DMS53 treated with DMSO at 0.1 percent for 48 hours (cell line): ENCODE data around the gene ACOX2.
A peak's percentile ranks its signal among the peaks of the same experiment; 100 is the strongest.

Experiments
- DNase-seq: peaks from one replicate; lab custom pipeline; 2025; ENCODE audit not compliant: unreplicated experiment; lab: John Stamatoyannopoulos, UW

ACOX2 gene

DNA sequence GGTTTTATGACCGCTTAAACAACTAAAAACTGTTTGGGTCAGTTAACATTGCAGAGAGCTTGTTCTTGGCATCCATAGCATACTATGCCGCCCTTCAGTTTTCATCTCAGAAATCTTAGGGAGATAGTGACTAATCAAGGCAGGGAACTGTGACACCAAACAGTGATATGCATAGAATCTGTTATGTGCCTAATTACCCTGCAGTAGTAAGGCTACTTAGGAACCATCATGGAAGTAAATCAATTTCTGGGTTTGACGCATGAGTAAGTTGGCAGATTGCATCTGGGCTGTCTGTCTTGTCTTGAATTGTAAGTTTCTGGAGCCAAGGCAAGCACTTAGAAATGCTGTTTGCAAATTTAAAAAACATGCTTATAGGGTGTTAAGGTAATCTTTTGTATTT is 22.6 kb downstream of the ACOX2 start:
- DNase-seq, result no peak

DNA sequence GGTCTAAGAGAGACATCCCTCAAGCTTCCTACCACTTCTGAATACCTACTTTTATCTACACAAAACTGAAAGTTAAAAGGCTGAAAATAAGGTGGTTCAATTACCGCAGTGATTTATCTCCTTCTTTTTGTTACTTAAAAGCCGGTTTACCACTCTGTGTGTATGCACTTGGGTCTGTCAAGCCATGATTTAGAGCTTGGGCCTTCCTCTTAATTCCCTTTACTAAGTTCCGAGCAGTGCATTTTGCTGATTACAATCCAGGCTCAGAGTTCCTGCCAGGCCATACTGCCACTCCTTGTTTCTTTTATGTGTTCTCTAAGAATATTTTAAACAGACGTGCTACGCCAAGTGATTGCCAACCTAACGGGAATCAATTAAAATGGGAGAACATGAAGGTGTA is 28.6 kb downstream of the ACOX2 start:
- no peak for DNase-seq

DNA sequence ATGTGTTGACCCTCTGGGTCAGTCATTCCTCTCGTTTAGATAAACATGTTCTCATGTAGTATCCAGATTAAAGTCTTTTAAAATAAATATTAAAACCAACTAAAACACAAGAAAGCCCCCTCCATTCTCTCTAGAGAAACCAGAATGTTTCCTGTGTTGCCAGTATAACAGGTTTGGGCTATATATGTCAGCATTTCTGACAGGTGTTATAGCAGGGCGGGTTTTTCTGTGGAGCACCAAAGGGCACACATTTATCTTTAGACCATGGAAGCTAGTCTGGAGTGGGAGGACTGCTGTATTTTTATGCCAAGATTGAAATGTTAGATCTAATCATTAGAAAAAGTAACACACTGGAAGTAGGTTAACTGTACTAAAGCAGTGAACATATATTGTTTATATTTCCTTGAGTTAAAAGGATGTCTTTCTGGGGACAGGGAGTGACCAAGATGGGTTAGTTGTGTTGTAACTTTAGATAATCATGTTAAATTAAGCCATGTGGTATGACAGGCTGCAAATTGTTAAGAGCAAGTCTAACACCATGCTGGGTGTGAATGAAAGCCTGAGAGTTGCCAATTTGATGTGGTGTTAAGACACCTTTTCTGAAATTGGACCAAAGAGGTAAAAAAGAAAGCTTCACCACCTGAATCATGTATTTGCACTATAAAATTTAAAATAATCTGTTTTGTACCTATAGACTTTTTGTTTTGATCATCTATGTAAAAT is 29.5 kb downstream of the ACOX2 start:
- no peak for DNase-seq

DNA sequence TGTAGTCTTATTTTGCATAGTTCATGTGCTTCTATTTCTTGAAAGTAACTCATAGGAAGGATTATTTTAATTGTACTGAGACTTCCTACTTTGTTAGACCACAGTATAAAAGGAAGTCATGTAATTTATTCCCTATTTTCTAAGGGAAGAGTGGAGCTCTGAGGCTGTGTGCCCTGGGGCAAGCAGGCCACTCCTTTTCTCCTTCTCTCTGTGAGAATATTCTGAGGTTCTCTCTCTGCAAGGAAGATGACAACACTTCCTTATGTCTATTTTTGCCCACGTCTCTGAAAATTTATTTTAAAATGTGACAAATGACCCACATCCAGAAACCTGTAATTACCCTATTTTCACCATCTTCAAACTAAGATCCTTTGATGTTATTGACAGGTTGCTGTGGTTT is 34.1 kb downstream of the ACOX2 start:
- DNase-seq, result no peak

DNA sequence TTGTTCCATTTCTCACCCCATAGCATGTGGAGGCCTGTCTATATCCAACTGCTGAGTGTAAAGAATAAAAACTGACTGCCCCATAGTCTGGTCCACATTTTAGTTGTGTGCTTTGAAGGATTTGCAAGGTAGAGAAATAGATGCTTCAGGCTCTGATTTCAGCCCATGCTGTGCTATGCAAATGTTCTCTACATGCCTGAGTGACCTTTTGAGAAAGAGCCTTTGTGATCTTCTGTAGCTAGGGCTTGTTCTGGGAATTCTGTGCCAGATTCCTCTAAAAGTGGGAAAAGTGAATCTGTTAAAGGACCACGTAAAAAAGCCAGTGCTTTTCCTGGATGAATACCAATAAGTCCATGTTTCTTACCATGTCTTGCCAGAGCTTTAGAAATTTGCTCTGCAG is 39.9 kb downstream of the ACOX2 start:
- DNase-seq, result no peak

DNA sequence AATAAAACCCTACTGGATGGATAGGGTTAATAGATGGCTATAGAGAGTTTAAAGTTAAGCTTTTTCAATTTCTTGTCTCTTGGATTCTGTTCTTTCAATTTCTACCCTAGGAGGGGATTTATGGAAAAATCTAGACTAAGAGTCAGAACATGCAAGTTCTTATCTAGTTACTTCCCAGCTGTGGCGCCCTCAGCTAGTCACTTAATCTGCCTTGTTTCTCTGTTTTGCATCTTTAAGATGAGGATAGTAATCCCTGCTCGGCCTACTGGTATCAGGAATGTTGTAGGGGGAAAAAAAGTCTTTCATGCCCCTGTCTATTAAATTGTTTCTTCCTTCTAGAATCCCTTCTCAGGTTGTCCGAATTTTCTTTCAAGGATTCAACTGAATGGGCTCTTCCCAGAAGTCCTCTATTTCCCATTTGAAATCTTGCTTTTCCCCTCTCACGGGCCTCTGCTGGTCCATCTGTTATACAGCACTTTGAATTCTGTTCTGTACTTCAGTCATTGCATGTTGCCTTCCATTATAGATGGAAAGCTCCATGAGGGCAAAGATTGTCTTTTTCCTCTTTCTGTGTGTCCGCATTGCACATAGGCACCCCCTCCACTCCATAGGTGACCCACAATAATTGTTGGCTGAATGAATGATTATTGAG is 40.7 kb downstream of the ACOX2 start:
- no peak for DNase-seq

DNA sequence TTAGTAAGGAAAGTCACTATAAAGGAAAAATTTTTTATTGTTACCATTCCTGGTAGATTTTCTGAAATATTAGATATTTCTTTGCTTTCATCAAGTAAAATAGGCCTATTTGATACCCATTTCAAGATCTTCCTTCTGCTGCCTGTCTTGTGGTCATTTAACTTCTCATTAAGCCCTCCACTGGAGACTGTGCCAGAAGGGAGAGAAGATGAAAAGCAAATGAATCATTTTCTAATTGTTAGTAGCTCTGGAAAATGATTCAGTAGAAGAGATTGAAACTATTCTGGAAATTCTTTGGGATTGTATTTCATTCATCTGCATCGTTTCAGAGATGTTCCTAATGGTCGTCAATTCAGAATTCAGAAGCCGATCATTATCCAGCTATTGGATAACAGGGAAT is 41.9 kb downstream of the ACOX2 start:
- no peak for DNase-seq

DNA sequence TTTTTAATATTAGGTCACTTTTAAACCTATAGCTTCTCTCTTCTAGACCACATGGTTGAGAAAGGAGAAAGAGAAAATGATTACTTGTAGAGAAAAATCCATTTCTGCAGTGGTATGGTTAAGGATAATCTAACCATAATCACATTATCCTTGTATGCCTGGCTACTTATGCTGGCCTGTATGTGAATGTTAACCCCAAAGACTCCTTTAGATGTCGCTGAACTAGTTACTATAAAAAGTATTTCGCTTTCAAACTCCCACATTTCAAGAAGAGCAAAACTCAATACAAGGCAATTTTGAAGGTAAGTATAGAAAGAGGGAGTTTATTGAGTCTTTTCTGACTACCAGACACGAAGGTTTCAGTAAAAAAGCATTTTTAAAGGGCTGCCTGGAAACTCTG is 42.9 kb downstream of the ACOX2 start:
- no peak for DNase-seq

DNA sequence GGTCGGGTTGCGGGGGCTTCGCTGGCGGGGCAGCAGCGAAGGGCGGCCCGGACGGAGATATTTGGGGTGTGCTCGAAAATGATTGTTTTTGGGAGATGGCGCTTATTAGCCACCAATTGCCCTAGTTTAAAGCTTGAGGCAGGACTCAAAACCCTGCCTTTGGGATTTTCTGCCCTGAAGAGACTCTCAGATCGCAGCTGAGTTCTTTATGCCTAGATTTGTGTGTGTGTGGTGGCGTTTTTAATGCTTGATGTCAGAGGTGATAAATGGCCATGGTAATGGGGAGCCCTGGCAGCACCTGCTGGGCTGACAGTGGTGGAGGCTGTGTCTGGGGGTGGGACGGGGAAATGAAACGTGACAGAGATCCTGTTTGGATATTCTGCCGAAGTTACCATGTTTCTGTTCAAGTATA is 44.5 kb downstream of the ACOX2 start:
- no peak for DNase-seq

DNA sequence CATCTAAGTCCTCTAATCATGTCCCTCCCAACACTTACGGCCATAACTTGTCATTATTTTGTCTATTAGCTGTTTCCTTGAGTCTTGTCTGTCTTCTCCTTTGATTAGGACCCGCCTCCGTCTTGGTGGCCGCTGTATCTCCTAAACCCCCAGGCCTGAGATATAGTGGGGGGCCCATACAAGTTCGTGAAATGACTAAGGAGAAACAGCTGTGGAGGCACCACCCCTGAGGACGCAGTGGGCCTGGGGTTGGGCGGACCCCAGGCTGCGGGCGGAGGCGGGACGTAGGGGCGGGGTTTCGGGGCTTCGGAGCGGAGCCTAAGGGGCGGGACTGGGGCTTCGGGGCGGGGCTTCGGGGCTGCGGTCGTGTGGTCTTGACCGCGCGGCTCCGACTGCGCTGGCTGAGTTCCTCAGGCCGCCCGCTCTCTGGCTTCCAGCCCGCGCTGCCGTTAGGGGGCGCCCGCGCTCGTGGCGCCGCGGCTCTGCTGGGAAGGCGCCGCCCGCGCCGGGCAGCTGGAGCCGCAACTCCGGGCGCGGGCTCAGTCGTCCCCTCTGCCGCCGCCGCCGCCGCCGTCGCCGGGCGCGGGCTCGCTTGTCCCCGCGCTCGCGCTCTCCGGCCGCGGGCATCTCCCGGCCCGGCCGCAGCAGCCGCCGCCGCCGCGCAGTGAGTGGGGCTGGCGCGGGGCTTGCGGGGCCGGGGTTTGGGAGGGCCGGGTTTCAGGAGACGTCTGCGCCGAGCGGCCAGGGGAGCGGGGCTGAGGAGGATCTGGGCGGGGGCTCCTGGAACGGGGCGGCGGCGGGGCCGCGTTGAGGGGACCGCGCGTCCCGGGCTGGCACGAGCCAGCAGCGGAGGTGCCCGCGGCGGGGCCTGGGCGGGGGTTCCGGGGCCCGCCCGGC is 45.2 kb downstream of the ACOX2 start, which contains the start of gene KCTD6:
TSS of gene KCTD6 (plus strand) at position 591 of the 897 bp plus-strand sequence. CDS start 6,660 bp downstream, outside the sequence.
- DNase-seq, result peak; percentile 49

DNA sequence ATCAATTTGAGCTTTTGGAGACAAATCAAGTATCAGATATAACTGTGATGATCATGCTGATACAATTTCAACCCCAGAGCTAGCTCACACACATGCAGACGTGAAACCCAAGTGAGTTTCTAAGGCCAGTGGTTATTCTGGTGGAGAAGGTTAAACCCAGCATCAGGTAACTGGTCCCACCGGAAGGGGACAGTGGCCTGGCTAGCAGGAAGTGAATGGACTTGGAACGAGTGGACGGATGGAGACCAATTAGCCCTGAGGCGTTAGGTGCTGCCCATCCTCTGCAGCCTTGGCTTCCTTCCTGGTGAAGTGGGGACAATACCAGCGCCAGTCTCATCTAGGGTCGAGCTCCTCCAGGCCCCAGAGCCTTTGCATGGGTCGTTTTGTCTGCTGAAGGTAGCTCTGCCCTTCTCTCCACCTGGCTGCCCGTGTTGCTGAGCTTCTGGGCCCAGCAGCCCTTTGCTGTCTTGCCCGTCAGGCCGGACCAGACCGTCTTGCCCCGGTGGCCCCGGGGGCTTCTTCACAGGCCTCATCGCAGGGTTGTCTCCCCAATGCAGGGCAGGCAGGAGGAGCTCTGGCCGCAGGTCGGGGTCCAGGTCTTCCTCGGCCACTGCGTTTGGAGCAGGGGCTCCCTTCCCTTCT is 46.0 kb downstream of the ACOX2 start:
- no peak for DNase-seq

DNA sequence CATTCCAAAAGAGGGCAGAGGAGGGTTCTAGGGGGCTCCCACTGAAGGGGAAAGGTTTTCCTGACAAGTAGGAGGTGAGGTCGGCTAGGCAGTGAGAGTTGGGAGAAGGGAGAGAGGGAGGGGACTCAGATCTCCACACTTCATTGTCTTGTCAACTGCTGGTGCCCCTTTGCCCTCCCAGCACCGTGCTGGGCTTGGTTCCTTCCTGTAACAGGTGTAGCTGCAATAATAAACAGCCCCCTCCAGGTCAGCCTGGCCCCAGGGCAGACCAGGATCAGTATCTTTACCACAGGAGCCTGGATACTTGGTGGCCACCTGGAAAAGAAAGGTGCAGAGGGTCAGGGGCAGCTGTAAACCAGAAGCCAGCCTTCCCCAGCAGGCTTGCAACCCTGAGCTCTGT is 48.0 kb downstream of the ACOX2 start:
- no peak for DNase-seq

DNA sequence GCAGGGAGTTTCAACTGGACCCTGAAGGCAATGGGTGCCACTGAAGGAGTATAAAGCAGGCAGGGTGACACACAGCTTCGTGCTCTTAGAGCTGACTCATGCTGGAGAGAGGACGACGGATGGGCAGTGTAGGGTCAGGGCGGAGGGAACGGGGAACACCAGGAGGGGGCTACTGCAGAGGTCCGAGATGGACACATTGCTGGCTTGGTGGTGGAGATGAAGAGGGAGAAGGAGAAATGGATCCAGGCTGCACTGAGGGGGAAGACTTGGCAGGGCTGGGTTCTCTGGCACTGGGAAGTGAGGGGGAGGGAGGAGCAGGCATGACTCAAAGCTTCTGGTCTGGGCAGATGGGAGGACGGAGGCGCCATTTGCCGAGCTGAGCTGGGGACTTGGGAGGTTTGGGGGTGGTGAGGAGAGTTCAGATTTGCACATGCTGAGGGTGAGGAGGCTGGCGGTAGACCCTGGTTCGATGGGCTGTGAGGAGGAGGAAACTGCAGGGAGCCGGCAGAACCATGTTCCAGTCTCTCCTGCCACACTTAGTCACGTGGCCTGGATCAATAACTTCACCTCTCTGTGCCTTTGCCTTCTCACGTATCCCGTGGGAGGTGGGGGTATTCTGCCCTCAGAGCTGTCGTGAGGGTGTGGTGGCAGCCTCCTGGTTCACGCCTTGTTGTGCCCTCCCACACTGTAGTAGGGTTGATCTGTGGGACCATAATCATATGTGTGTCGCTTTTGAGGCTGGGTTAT is 49.7 kb downstream of the ACOX2 start:
- DNase-seq, result no peak

DNA sequence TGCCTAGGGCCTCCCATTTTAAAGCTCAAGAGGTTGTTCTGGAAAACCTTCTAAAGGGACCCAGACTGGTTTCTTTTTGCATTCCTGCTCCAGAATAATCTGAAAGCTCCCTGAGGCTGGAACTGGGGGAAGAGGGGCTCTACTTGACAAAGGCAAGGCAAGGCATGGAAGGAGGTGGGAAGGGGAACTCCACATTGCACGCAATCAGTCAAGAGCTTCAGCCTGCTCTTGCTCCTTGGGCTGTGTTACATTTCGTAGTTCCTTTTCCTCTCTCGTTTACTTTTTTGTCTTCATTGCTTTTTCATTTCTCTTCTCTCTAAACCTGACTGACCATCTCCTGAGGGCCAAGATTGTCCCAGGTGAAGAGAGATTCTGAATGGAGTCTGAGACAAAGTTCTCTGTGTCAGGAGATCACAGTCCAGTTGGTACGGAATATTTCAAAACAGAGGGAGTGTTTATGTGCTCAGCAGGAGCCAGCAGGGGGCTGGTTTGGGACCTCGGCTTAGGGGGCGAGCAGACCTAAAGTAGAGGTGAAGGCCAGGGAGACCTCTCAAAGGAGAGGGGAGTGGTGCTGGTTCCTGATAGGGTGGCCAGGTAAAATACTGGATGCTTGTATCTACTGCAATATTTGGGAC is 51.1 kb downstream of the ACOX2 start:
- no peak for DNase-seq

DNA sequence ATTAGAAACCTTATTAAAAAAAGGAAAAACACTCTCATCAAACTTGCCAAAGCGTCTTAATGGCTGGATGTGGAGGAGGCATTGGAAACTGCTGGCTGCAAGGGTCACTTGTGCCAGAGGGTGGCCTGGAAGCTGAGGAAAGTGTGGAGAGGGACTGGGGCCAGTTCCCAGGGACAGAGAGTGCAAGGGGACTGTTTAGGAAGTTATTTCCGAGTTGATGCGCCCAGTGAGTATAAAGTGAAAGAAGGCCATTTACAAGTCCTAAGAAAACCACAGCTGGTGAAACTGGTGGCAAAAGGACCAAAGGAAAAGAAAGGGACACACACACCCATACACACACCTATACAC is 52.3 kb downstream of the ACOX2 start:
- DNase-seq, result no peak

DNA sequence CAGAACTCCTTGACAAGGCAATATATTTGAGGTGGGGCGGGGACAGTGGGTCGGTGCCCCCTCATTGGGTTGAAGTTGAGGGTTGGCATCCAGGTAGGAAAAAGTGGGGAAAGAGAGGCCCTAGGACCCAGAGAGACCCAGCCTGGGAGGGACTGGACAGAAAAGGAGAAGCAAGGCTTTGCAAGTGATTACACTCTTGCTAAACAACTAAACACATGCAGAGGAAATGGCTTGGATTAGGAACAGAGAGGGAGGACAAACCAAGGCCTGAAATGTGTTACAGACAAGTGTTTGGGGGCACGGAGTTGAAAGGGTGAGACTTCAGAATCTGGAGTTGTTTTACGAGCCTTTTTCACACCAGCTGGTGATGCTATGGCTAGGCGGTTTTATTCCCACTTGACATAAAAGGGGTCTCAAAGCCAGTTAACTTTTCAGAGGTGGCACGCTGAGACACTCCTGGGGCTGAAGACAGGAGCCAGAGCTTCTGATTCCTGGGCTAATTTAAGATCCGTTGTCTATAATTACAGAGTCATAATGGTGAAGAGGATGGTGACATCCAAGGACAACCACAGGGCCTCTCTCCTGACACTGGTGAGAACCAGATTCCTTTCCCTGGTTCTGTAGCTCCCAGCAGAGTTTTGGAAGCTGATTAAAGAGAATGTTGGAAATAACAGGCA is 52.8 kb downstream of the ACOX2 start:
- no peak for DNase-seq

DNA sequence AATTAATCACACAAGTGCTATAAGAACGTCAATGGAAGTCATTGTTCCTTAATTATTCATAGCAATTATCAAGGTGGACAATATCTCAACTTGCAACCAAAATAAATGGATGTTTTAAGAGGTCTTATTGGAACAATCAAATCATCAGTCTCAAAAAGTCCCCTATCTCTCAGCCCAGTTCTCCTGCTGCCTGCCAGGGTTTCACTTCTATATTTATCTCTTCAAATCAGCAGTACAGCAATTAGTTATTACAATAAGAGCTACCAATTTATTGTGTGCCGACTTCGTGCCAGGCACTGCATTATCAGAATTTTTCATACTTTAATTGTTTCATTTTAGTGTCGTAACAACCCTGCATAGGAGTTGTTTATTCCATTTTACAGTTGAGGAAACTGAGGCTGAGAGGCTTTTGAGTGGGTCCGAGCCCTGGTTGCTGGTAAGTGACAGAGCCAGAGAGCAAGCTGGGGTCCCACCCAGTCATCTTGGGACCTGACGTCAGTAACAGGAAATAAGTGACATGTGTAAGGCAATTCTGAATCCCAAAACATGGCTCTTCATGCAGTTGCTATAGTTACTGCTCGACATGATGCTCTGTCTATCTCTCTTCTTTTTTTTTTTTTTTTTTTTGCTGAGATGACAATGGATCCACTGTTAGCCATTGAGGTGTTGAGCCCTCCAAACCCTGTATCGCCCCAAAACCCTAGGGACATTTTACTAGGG is 53.9 kb downstream of the ACOX2 start:
- no peak for DNase-seq

DNA sequence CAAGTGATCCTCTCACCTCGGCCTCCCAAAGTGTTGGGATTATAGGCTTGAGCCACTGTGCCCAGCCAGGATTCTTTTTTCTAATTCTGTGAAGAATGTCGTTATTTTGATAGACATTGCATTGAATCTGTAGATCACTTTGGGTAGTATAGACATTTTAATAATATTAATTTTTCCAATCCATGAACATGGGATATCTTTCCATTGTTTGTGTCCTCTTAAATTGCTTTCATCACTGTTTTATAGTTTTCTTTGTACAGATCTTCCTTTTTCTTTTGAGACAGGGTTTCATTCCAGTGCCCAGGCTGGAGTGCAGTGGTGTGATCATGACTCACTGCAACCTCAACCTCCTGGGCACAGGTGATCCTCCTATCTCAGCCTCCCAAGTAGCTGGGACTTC is 56.7 kb downstream of the ACOX2 start:
- no peak for DNase-seq

DNA sequence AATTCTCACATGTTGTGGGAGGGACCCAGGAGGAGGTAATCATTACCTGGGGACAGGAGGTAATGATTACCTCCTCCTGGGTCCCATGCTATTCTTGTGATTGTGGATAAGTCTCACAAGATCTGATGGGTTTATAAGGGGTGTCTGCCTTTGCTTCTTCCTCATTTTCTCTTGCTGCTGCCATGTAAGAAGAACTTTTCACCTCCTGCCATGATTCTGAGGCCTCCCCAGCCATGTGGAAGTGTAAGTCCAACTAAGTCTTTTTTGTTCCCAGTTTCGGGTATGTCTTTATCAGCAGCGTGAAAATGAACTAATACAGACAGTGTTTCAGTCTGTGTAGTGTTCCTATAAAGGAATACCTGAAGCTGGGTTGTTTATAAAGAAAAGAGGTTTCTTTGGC is 58.2 kb downstream of the ACOX2 start:
- no peak for DNase-seq
